ENCODE measurements around the gene MAGI2. TPM values are rescaled to one million over a fixed set of nuclear protein-coding genes. Genes with fewer than 3 reads are reported as not detected.

Gene MAGI2
- total RNA-seq, 6 experiments from 2014 or later: 7.1 to 9.8 (median 8.5) TPM

DNA sequence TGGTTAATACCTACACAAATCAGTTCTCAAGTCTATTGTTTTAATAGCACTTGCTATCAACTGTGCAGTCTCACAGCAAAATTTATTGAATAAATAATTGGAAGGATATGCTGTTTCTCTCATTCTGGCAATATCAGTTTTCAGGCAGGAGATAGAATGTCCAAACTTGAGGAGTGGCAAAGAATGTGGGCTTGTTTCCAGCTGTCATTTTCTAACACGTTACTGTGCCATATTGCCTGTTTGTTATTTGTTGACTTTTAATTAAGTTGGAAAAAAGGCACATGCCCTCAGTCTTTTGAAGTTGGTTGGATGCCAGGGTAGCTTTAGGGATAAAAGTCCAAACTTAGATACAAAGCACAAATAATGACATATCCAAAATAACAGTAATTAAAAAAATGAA lies 52.2 kb downstream of the MAGI2 start:
- no peaks in the 10 kb centered on the region for H3K36me3 Mint-ChIP-seq (ENCODE audit: low read depth)
- no peaks in the 10 kb centered on the region for H3K27me3 Mint-ChIP-seq (ENCODE audit: insufficient read depth)
- no peak overlapping the region for H3K4me3 Mint-ChIP-seq
- no peak for DNase-seq
- no peak overlapping the region for H3K27ac Mint-ChIP-seq
- TF ChIP-seq, protein P1, sequence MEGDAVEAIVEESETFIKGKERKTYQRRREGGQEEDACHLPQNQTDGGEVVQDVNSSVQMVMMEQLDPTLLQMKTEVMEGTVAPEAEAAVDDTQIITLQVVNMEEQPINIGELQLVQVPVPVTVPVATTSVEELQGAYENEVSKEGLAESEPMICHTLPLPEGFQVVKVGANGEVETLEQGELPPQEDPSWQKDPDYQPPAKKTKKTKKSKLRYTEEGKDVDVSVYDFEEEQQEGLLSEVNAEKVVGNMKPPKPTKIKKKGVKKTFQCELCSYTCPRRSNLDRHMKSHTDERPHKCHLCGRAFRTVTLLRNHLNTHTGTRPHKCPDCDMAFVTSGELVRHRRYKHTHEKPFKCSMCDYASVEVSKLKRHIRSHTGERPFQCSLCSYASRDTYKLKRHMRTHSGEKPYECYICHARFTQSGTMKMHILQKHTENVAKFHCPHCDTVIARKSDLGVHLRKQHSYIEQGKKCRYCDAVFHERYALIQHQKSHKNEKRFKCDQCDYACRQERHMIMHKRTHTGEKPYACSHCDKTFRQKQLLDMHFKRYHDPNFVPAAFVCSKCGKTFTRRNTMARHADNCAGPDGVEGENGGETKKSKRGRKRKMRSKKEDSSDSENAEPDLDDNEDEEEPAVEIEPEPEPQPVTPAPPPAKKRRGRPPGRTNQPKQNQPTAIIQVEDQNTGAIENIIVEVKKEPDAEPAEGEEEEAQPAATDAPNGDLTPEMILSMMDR (IDR thresholded peaks at IDR 0.05): no peak
- peaks cover 30% of the 10 kb centered on the region for H3K4me1 Mint-ChIP-seq (ENCODE audit: low read depth)
- no peaks in the 10 kb centered on the region for H3K9me3 Mint-ChIP-seq

DNA sequence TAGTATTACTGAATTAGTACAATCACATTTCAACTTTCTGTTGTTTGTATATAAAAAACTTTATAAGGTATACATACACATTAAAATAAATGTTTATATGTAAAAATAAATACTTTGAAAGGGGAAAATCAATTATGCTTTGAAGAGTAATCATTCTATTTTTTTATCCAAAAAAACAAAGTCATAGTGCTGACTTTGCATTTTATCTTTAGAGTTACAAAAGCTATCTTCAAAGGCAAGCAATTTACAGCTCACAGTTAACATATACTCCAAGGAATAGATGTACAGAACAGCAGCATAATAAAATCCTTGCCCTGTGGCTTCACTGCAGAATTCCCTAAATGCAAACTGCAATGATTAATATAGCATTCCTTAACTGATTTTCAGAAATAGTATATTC lies 53.2 kb downstream of the MAGI2 start:
- DNase-seq: no peak
- TF ChIP-seq, protein P1 (IDR thresholded peaks at IDR 0.05): no peak
- Mint-ChIP-seq H3K36me3 (ENCODE audit: low read depth) (no peaks in the 10 kb centered on the region), H3K27ac (no peak overlapping the region), H3K4me1 (ENCODE audit: low read depth) (peaks cover 19% of the 10 kb centered on the region), H3K9me3 (no peaks in the 10 kb centered on the region), H3K27me3 (ENCODE audit: insufficient read depth) (no peaks in the 10 kb centered on the region), H3K4me3 (no peak overlapping the region)

DNA sequence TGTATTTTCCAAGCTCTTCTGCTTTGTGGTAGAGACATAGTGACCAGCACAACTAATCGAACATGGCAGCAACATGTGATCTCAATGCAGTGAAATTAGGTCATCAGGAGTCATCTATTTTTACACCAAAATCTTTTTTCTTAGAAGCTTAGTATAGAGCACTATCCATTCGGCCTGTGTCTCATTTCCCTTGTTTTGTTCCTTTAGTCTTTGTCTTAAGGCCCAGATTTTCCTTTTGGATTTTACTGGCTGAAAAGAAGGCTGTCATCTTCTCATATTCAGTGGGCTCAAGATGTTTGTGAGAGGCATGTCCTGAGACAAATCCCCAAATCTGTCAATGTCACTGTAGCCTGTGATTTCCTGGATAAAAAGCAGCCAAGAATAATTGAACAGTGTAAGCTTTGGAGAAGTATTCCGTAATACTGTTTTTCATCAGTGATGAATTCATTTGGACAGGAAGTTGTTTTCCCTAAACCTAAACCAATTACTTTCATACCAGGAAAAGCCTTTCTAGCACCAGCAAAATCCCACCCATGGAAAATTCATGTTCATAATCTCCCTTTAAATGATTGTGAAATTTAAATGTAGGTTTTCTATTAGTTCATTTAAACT lies 55.2 kb downstream of the MAGI2 start:
- TF ChIP-seq, protein P1 (IDR thresholded peaks at IDR 0.05): no peak
- H3K4me1 Mint-ChIP-seq (ENCODE audit: low read depth): peaks cover 7% of the 10 kb centered on the region
- H3K9me3 Mint-ChIP-seq: no peaks in the 10 kb centered on the region
- H3K36me3 Mint-ChIP-seq (ENCODE audit: low read depth): no peaks in the 10 kb centered on the region
- H3K27ac Mint-ChIP-seq: no peak overlapping the region
- H3K4me3 Mint-ChIP-seq: no peak overlapping the region
- H3K27me3 Mint-ChIP-seq (ENCODE audit: insufficient read depth): no peaks in the 10 kb centered on the region
- no peak for DNase-seq

DNA sequence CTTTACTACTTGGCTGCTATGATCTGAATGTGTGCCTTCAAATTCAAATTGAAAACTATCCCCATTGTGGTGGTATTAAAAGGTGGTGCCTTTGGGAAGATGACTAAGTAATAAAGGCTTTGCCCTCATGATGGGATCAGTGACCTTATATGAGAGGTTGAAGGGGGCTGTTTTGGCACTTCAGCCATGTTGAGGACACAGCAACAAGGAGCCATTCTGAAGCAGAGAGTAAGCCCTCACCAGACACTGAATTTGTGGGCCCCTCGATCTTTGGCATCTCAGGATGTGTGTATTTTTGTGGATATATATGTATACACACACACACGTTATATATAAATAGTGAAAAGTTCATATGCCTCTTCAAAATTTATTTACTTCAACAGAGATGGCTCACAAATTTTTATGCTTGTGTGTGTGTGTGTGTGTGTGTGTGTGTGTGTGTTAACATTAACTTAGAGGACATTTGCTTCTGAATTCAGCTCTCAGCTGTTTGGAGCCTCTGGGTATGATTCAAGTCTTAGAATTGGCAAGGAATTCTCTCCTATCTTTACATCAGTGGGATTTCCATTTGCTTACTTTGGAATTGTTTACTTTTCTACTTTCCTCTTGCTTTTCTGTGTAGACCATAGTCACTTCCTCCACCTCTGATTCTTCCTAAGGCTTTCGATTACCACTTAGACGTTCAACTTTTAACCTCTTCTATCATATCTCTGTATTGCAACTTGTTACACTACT lies 66.6 kb downstream of the MAGI2 start:
- Mint-ChIP-seq H3K9me3 (peaks cover under 1% of the 10 kb centered on the region; the same call in 1 of the 2 replicates), H3K36me3 (ENCODE audit: low read depth) (peaks cover 2% of the 10 kb centered on the region), H3K27me3 (ENCODE audit: insufficient read depth) (no peaks in the 10 kb centered on the region; the same call in 1 of the 2 replicates), H3K27ac (no peak overlapping the region; the same call in 1 of the 2 replicates), H3K4me1 (ENCODE audit: low read depth) (peaks cover 21% of the 10 kb centered on the region), H3K4me3 (peak overlapping the region; percentile 33)
- peak; percentile 70 for DNase-seq
- TF ChIP-seq, protein P1 (IDR thresholded peaks at IDR 0.05): no peak

DNA sequence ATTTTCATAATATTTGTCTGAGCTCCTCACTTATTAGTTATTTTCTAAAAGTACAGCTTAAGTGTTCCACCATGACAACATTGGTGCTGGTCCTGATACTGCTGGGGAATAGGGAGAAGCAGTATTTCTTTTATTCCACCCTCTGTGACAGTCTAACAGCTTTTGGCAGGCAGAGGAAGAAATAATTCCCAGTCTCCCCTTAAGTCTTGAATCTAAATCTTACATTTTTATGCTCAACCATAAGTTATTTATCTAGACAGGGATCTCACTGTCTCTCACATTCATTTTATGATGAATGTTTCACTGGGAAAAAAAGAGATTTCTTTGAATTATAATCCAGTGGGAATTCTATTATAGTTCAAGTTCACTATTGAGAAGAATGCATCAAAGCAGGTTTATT lies 71.5 kb downstream of the MAGI2 start:
- TF ChIP-seq, protein P1 (IDR thresholded peaks at IDR 0.05): no peak
- Mint-ChIP-seq H3K27ac (no peak overlapping the region), H3K36me3 (ENCODE audit: low read depth) (no peaks in the 10 kb centered on the region; the same call in 1 of the 2 replicates), H3K9me3 (no peaks in the 10 kb centered on the region), H3K4me3 (no peak overlapping the region), H3K4me1 (ENCODE audit: low read depth) (peaks cover 15% of the 10 kb centered on the region), H3K27me3 (ENCODE audit: insufficient read depth) (no peaks in the 10 kb centered on the region; the same call in 1 of the 2 replicates)
- no peak for DNase-seq

Data from HFFc6 (cell line).